ENCODE data around the gene CNOT11. TPM values are rescaled to one million over a fixed set of nuclear protein-coding genes. Genes with fewer than 3 reads are reported as not detected.

The CNOT11 gene
- total RNA-seq, 1 donor from 2014 or later: 20.1 TPM

- intact Hi-C loops (cut with DNase I): loop anchor here (10.0 kb wide), 1 partner anchor 53 kb away; the partner anchor contains the start of gene RNF149
- H3K36me3 ChIP-seq: no peaks in the 10 kb centered on the region
- peak overlapping the region; percentile 76 to 87 for H3K4me3 ChIP-seq
- TF ChIP-seq CTCF (IDR thresholded peaks at IDR 0.05) (peak in 1 of 3 experiments; percentile 12), POLR2A (IDR thresholded peaks at IDR 0.05) (no peak)
- no peaks in the 10 kb centered on the region for H3K27me3 ChIP-seq
- peak overlapping the region; percentile 89 for H3K27ac ChIP-seq
- H3K4me1 ChIP-seq: peaks cover 30% of the 10 kb centered on the region
- DNase-seq (ENCODE audit: extremely low spot score in 2 of 2): peak in 1 of 2 donors; percentile 31
- H3K9me3 ChIP-seq: no peaks in the 10 kb centered on the region
These were observed 760 bp upstream of the CNOT11 start for GRCh38 chr2:101251844-101252407.

DNA sequence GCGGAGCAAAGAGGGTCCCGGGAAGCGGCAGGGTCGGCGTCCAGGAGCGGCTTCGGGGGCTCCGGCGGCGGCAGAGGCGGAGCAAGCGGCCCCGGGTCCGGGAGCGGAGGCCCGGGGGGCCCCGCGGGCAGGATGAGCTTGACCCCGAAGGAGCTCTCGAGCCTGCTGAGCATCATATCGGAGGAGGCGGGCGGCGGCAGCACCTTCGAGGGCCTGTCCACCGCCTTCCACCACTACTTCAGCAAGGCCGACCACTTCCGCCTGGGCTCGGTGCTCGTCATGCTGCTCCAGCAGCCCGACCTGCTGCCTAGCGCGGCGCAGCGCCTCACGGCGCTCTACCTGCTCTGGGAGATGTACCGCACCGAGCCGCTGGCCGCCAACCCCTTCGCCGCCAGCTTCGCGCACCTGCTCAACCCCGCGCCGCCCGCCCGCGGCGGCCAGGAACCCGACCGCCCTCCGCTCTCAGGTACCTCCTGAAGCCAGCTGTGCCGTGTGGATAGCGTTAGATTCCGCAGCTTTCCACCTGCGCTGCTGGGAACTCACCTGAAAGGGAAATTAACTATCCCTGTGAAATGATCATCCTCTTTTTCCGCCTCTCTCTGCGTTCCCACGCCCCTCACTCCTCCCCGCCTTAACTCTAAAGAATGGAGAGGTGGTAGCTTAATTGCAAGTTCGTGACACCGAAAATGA is 472 bp downstream of the CNOT11 start:
- Histone ChIP-seq H3K36me3 (no peaks in the 10 kb centered on the region), H3K27ac (peak overlapping the region; percentile 89), H3K9me3 (no peaks in the 10 kb centered on the region), H3K4me3 (peak overlapping the region; percentile 76 to 87), H3K4me1 (peaks cover 30% of the 10 kb centered on the region), H3K27me3 (no peaks in the 10 kb centered on the region)
- DNase-seq (ENCODE audit: extremely low spot score in 2 of 2): peak; percentile 88 to 89
- TF ChIP-seq POLR2AphosphoS5 (IDR thresholded peaks at IDR 0.05; ENCODE audit: insufficient read depth in 1 of 2, low read depth in 1 of 2): no peak
- TF ChIP-seq POLR2A (IDR thresholded peaks at IDR 0.05): no peak
- no peak for TF ChIP-seq CTCF (IDR thresholded peaks at IDR 0.05)
- intact Hi-C loops (cut with DNase I): loop anchor here (10.0 kb wide), 1 partner anchor 52 kb away; the partner anchor contains the start of gene RNF149

- Histone ChIP-seq H3K27me3 (no peaks in the 10 kb centered on the region), H3K27ac (peak overlapping the region; percentile 89), H3K36me3 (peaks cover 0 to 4% of the 10 kb centered on the region in 2 donors), H3K9me3 (no peaks in the 10 kb centered on the region), H3K4me1 (peaks cover 30% of the 10 kb centered on the region), H3K4me3 (peak overlapping the region; percentile 76 to 87)
- intact Hi-C loops (cut with DNase I): loop anchor here (10.0 kb wide), 1 partner anchor 51 kb away; the partner anchor contains the start of gene RNF149
- TF ChIP-seq CTCF (IDR thresholded peaks at IDR 0.05) (no peak), POLR2A (IDR thresholded peaks at IDR 0.05) (no peak), POLR2AphosphoS5 (IDR thresholded peaks at IDR 0.05; ENCODE audit: insufficient read depth in 1 of 2, low read depth in 1 of 2) (no peak)
- DNase-seq (ENCODE audit: extremely low spot score in 2 of 2): no peak
These were observed 1.2 kb downstream of the CNOT11 start for GRCh38 chr2:101253703-101254450.

DNA sequence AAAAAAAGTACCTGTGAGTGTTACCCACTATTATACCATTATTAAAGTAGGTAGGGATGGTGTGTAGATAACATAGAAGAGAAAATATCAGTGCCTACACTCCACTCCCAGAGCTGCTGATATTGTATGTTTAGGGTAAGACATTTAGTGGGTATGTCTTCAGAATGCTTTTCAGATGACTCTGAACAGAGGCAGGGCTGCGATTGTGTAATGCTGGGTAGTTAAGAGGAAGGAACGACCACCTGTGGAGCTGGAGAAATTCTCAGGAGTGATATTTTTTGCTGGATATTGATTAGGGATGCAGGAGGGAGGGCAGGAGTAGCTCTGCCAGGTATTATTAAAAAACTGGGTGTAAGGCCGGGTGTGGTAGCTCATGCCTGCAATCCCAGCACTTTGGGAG is 2.8 kb downstream of the CNOT11 start:
- DNase-seq (ENCODE audit: extremely low spot score in 2 of 2): no peak
- Histone ChIP-seq H3K9me3 (no peaks in the 10 kb centered on the region), H3K27me3 (no peaks in the 10 kb centered on the region), H3K36me3 (peaks cover 0 to 9% of the 10 kb centered on the region in 2 donors), H3K4me3 (no peak overlapping the region), H3K4me1 (peaks cover 30% of the 10 kb centered on the region), H3K27ac (no peak overlapping the region)
- intact Hi-C loops (cut with DNase I): loop anchor here (10.0 kb wide), 1 partner anchor 49 kb away; the partner anchor contains the start of gene RNF149
- TF ChIP-seq POLR2AphosphoS5 (IDR thresholded peaks at IDR 0.05; ENCODE audit: insufficient read depth in 1 of 2, low read depth in 1 of 2) (no peak), CTCF (IDR thresholded peaks at IDR 0.05) (no peak), POLR2A (IDR thresholded peaks at IDR 0.05) (no peak)
